Mucosa of descending colon (tissue), 3 donors: Measurements from ENCODE around the gene GRM7. TPM values are rescaled to one million over a fixed set of nuclear protein-coding genes. Genes with fewer than 3 reads are reported as not detected.

ENCODE experiments used
- ATAC-seq: fragments of 200-7000 bp; cut with Tn5 transposase; one replicate; pipeline ENCODE4 v1.9.1; 2020; ENCODE audit warnings: mild to moderate bottlenecking, moderate library complexity
- DNase-seq, 3 donors: peaks; one replicate each; pipeline ENCODE4 v3.0.0-alpha.2; 2020
- H3K36me3 ChIP-seq: fragments of 200-600 bp; one replicate; pipeline ENCODE4 v1.8.0; 2021; ENCODE audit warnings: low read depth, mild to moderate bottlenecking
- H3K4me1 ChIP-seq: fragments of 200-600 bp; one replicate; pipeline ENCODE4 v1.8.0; 2021; ENCODE audit warnings: low read depth, mild to moderate bottlenecking
- H3K4me3 ChIP-seq: fragments of 200-600 bp; one replicate; pipeline ENCODE4 v1.8.0; 2021; ENCODE audit warnings: mild to moderate bottlenecking
- H3K9me3 ChIP-seq: fragments of 200-600 bp; one replicate; pipeline ENCODE4 v1.8.0; 2021; ENCODE audit warnings: mild to moderate bottlenecking
- CTCF ChIP-seq: fragments of 200-600 bp; IDR thresholded peaks from one replicate; pipeline ENCODE4 v1.8.0; 2022; ENCODE audit warnings: antibody characterized with exemption, mild to moderate bottlenecking
- intact Hi-C, 2 donors: fragments of 100-400 bp; cut with DNase I in 1 of 2; cut with micrococcal nuclease in 1 of 2; formaldehyde crosslinking; loops; one replicate each; pipeline versions ENCODE4 v1.11.0 to v1.11.1; 2022; cut with DNase I, micrococcal nuclease
- total RNA-seq, 3 donors: library from RNA; stranded (reverse); fragmentation: NEBNext Ultra II Directional in 2 of 3; extraction: Animal tissue kit (Norgen Biotek cat#: 25700) in 2 of 3; gene quantifications; one replicate each; pipeline versions ENCODE4 v1.2.1 to v1.2.4, GENCODE V29; 2021 to 2023
- donor health status: DM: no; HTN: no; CAD: no; lungs with moderate emphysema.
- donor health status: DM: no; HTN: no; CAD: no.
- donor health status: DM: no; HTN: yes; CAD: no.

GRM7 gene
- total RNA-seq, 3 donors from 2014 or later = 0.09 to 0.39 (median 0.14) TPM

GRCh38 chr3:7520593-7520992 lies 659.7 kb downstream of the GRM7 start:
- H3K9me3 ChIP-seq = no peaks in the 10 kb centered on the region
- H3K4me3 ChIP-seq = no peak overlapping the region
- no peaks in the 10 kb centered on the region for H3K4me1 ChIP-seq
- ATAC-seq (no peak), DNase-seq (no peak)
- H3K36me3 ChIP-seq = no peaks in the 10 kb centered on the region
- intact Hi-C loops = no loop called here
- no peak for TF ChIP-seq CTCF

GRCh38 chr3:7536510-7536909 lies 675.6 kb downstream of the GRM7 start:
- intact Hi-C loops = no loop called here
- no peak for TF ChIP-seq CTCF
- Histone ChIP-seq H3K9me3 (no peaks in the 10 kb centered on the region), H3K36me3 (no peaks in the 10 kb centered on the region), H3K4me3 (no peak overlapping the region), H3K4me1 (no peaks in the 10 kb centered on the region)
- ATAC-seq (no peak), DNase-seq (no peak)

- DNase-seq (no peak), ATAC-seq (no peak)
- H3K4me1 ChIP-seq = no peaks in the 10 kb centered on the region
- H3K36me3 ChIP-seq = no peaks in the 10 kb centered on the region
- intact Hi-C loops = no loop called here
- no peaks in the 10 kb centered on the region for H3K9me3 ChIP-seq
- no peak for TF ChIP-seq CTCF
- no peak overlapping the region for H3K4me3 ChIP-seq
Observed at GRCh38 chr3:7536921-7537320, 676.0 kb downstream of the GRM7 start.

- Histone ChIP-seq H3K4me1 (no peaks in the 10 kb centered on the region), H3K36me3 (no peaks in the 10 kb centered on the region), H3K9me3 (no peaks in the 10 kb centered on the region), H3K4me3 (no peak overlapping the region)
- intact Hi-C loops = no loop called here
- TF ChIP-seq CTCF = no peak
- ATAC-seq = no peak
- DNase-seq = no peak
Observed at GRCh38 chr3:7543294-7543880, 682.5 kb downstream of the GRM7 start.

- no peaks in the 10 kb centered on the region for H3K9me3 ChIP-seq
- no peak for DNase-seq
- TF ChIP-seq CTCF = no peak
- no peak for ATAC-seq
- no peak overlapping the region for H3K4me3 ChIP-seq
- H3K4me1 ChIP-seq = no peaks in the 10 kb centered on the region
- H3K36me3 ChIP-seq = no peaks in the 10 kb centered on the region
- intact Hi-C loops = no loop called here
Observed at GRCh38 chr3:7545334-7545733, 684.4 kb downstream of the GRM7 start.

GRCh38 chr3:7546253-7546652 lies 685.3 kb downstream of the GRM7 start:
- no peaks in the 10 kb centered on the region for H3K36me3 ChIP-seq
- ATAC-seq (no peak), DNase-seq (no peak)
- H3K4me3 ChIP-seq = no peak overlapping the region
- intact Hi-C loops = no loop called here
- H3K4me1 ChIP-seq = no peaks in the 10 kb centered on the region
- peaks cover 3% of the 10 kb centered on the region for H3K9me3 ChIP-seq
- no peak for TF ChIP-seq CTCF
